HG03097 (cell line): Measurements from ENCODE around the gene DEK.
A peak's percentile ranks its signal among the peaks of the same experiment; 100 is the strongest.

Source experiments
- ATAC-seq: cut with Tn5 transposase; IDR thresholded peaks from one replicate; pipeline ENCODE4 v1.9.1; 2021; ENCODE audit not compliant: unreplicated experiment, low FRiP score

The DEK gene

DNA sequence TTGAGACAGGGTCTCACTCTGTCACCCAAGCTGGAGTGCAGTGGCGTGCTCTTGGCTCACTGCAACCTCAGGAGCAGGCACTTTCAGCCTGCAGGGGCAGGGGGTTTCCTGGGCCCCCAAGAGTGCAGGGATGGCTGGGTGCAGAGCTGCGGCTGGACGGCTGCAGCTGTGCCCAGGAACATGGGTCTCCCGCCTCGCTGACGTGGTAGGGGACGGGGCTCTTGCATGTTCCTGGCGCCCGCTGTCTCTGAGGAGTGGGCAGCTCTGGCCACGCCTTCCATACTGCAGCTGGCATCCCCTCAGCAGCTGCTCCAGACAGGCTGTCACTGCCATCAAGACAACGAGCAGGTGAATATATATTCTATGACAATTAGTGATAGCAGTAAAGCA lies 2.2 kb upstream of the DEK start:
- ATAC-seq, result no peak

DNA sequence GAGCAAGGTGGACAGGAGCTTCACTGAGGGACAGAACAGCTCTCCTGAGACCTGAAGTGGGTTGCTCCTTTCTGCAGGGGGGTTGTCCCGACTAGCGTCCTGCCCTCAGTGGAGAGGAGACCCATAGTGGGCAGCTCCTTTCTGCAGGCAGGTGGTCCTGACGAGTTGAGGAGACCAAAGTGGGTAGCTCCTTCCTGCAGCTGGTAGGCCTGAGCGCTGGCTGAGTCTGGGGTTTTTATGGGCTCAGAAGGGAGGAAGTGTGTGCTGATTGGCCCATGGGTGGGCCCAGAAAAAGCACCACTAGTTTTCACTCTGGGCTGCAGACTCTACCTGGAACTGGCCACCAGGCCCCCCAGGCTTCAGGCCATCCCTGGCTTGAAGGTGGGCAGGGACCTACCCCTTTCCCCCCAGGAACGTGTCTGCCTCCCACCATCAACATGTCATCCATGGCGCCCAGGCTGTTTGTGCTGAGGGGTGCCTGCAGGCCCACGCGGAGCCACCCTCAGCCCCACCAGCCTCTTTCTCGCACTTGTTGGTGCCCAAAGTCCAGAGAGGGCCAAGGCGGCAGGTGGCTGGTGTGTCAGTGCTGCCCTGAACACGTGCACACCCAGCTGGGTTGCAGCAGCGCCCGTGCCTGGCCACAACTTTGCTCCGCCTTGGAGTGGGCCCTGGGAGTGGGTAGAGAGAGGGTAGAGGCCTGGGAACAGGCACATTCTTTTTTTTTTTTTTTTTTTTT lies 1.6 kb upstream of the DEK start:
- ATAC-seq, result no peak

DNA sequence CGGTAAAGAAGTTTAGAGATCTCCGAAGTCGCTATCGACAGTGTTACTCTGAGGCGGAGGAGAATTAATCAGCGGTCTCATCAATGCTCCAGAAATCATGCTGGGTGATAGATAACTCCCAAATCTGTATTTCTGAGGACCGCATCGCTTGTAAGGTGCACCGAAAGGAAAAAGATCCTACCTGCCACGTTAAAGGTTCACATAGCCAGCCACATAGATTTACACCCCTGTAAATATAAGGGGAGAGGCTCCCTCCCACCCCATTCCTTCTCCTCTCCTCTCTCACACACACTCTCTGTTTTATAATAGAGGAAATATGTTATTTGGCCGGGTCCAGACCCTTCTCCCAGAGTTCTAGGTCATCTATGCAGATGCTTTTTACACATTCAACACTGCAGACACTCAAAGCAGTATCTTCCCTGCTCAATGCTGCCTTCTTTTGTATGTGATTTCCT lies 620 bp upstream of the DEK start:
- no peak for ATAC-seq

DNA sequence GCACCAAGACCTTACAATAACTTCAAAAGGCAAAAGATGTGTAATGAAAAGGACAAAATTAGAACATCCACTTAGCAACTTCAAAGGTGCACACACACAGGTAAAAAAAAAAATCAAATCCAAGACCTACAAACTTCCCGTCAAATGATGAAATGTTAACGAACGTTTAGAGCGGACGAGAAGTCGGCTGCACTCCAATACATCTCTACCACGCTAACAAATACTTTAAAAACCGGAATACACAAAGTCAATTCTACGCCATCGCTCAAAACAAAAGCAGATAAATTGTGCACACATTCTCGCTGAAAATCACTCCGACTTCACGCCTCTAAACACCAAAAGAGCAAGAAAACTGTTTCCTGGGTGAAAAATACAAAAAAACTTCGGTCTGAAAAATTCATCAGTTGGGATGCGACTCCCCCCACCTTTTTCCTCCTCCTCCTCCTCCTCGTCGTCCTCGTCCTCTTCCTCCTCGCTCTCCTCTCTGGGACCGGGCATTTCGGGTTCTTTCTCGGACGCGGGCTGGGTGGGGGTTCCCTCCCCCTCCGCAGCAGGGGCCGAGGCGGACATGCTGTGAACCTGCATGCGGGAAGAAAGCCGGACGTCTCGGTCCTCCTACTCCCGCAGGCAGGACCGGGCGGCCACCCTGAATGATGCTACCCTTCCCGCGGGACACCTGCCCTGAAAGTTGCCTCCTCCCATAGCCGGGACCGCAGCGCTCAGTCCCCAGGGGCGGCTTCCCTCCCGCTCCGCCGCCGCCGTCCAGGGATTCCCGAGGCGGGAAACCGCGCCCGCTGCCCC lies 712 bp downstream of the DEK start:
- peak; percentile 10 for ATAC-seq

DNA sequence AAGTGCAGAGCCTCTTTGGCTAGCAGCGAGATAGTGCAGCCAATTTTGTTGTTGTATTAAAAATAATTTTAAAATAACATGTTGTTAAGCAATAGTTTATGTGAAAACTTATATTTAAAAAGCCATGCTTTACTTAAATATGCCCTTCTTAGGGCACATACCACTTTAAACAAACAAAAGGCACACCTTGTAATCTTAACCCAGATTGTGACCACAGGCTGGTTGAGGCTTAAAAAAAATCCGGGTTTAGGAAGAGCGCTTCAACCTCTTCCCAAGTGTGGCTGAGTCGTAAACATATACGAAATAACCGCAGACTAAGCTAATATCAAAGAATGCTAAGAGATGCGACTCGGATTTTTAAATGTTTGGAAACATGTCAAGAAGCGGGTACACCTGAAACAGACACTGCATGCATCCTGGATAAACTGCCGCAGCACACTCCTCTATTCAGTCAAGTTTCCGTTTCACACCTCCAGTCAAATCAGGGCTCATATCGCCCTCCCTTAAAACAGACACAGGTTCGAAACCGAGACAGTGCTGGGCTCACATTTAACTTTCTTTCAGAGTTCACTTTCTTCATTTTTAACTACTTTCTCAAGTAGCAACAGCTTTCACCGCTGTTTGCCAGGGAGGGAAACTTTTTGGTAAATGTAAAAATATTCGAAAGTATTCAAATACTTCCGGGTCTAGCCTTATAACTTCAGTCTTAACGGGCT lies 1.5 kb downstream of the DEK start:
- ATAC-seq, result peak; percentile 47

DNA sequence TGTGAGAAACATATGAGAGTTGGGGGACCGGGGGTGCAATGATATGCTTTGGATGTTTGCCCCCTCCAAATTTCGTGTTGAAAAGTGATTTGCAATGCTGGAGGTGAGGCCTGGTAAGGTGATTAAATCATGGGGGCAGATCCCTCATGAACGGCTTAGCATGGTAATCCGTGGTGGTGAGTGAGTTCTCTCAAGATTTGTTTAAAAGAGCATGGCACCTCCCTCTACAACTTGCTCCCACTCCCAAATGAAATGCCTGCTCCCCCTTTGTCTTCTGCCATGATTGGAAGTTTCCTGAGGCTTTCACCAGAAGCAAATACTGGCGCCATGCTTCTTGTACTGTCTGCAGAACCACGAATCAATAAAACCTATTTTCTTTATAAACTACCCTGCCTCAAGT lies 2.5 kb downstream of the DEK start:
- no peak for ATAC-seq

DNA sequence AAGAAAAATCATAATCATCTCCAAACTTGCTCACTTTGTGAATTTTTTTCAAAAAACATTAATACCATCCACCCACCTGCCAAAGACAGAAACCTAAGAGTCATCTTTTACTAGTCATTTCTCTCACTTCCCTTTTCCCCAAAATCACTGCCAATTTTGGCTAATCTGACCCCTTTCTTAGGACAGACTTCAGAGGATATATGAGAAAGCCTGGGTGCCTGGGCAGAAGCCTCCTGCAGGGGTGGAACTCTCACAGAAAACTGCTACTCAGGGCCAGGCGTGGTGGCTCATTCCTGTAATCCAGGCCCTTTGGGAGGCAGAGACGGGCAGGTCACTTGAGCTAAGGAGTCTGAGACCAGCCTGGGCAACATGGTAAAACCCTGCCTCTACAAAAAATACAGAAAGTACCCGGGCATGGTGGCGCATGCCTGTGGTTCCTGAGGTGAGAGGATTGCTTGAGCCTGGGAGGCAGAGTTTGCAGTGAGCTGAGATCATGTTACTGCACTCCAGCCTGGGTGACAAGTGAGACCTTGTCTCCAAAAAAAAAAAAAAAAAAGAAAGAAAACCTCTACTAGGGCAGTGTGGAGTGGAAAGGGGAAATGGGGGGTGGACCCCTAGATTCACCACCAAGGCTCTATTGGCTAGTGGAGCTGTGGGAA lies 3.8 kb downstream of the DEK start:
- ATAC-seq, result peak; percentile 24

DNA sequence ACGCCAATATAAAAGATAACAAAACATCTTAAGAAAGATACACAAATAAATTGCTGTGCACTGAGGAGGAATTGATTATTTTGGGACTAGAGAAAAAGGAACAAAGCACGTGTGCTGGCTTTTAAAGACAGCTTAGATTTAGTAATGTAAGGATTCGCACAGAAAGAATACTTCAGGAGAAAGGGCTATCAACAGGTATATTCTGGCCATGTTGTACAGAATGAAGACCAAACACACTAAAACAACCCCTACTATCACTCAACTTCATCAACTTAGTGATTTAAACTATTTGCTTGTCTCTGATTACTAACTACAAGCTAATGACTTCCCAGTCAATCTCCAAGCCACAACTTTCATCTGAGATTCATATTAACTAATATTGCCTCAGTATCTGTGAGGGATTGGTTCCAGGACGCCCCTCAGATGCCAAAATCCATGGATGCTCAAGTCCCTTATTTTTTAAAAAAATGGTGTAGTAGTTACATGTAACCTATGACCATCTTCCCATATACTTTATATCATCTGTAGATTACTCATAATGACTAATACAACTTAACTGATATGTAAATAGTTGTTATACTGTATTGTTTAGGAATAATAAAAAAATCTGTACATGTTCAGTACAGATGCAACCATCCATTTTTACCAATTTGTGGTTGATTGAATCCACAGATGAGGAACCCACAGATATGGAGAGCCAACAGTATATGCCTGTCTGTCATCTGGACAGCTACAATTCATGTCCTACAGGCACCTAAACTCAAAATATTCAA lies 4.5 kb downstream of the DEK start:
- no peak for ATAC-seq

DNA sequence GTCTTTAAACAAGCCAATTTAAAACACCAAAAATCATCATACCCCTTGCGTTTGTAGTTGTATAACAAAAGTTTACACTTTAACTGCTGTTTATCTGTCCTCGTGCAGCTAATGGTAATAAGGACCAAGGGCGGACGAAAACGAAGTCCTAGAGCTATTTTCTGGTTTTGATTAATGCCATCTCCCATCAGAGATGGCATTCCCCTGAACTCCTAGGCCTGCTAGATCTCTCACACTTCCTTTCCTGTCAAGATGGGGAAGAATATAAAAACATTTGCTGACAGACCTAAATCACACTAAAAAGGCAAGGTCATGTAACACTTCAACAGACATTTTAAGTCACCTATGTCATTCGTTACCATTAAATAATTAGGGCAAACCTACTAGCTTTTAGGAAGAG lies 9.5 kb downstream of the DEK start:
- no peak for ATAC-seq

DNA sequence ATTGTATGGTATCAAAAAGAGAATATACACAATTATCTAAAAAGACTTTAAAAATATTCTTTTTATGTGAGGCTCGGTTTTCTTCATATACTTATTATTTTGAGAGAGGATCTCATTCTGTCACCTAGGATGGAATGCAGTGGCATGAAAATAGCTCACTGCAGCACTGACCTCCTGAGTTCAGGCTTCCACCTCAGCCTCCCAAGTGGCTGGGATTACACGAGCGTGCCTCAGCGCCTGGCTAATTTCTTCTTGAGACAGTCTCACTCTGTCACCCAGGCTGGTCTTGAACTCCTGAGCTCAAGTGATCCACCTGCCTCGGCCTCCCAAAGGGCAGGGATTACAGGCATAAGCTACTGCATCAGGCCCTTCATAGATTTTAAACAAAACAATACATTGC lies 10.7 kb downstream of the DEK start:
- no peak for ATAC-seq

DNA sequence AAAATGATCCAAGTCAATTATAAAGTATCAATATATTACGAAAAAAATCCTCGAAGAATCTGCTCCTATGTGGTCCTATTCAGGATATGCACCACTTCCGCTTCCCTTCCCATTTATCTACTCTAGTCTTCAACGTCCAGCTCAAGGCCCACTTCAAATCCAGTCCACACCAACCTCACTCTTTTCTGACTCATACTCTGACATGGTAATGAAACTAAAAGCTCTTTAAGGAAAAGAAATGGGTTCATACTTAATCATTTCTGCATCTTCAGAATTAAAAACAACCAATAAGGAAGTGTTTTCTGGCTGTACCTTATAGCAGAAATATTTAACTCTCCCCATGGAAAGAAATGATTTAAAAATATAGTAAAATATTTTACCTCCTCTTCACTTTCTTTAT lies 15.1 kb downstream of the DEK start:
- no peak for ATAC-seq

DNA sequence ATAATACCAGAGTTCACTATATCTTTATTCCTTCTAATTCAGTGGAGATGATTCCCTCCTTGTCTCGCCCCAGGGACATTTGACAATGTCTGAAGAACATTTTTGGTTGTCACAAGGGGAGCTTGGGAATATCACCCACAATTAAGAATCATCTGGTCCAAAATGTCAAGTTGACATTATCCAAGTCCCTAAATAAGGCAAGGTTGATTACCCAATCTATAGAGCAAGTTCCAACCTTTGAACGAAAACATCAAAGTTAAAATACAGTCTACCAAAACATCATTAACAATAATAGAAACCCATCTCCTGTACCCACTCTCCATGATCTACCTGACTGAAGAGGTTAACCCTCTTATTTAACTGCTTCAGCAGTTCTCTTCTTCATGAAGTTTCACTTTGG lies 15.6 kb downstream of the DEK start:
- no peak for ATAC-seq

DNA sequence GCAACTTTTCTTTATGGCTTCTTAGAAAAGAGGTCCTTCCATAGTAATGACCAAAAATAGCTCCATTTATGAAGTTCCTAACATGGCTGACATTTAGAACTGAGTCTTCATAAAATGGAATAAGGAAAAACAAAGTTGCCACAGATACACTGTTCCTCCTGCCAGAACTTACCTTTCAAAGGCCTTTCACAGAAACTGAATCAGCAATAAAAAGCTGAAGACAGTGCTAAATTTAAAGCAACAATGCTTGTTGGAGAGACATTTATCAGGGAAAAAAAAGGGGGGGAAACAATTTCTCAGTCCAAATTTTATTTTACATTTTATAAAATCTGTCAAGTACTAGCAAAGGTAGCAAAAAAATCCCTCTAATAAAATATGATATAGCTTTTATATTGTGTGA lies 17.3 kb downstream of the DEK start:
- ATAC-seq, result no peak

DNA sequence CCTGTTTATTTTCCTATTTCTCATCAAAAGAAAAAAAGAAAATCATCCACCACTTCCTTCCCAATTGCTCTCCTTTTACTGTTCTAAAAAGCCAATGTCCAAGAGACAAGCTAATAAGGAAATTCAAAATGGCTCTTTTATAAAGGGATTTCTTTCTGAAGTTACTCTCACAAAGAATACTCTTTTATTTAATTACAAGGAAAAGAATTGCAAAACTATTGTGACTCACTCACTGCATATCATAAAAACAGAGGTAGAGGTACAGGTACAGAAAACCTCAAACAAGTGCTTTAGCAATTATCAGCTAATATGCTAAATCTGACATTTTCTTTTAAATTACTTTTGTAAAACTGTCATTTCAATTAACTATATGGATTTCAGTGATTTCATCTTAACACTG lies 18.1 kb downstream of the DEK start:
- ATAC-seq, result no peak

DNA sequence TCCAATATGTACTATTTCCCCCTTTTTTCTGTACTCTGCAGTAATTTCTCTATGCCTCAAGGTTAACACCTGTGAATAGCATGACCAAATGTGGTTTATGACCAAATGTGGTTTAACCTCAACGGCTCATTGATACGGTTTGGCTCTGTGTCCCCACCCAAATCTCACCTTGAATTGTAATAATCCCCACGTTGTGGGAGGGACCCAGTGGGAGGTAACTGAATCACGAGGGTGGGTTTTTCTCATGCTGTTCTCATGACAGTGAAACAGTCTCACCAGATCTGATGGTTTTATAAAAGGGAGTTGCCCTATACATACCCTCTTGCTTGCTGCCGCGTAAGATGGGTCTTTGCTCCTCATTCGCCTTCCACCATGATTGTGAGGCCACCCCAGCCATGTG lies 18.7 kb downstream of the DEK start:
- ATAC-seq, result no peak

DNA sequence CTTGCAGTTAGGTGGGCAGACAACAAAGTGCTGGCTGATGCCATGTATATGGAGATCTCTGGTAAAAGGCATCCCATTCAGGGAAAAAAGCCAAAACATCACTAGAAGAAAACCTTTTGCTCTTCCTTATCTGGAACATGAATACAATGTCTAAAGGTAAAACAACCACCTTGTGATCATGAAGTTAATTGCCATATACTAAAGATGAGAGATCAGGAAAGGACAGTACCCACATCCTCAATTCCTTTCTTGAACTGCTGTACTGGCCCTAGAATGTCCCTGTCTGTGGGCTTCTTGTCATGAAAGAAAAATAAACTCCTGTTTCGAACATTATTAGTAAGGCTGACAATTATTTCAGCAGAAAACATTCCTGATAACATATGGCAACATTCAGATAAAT lies 19.3 kb downstream of the DEK start:
- ATAC-seq, result no peak

DNA sequence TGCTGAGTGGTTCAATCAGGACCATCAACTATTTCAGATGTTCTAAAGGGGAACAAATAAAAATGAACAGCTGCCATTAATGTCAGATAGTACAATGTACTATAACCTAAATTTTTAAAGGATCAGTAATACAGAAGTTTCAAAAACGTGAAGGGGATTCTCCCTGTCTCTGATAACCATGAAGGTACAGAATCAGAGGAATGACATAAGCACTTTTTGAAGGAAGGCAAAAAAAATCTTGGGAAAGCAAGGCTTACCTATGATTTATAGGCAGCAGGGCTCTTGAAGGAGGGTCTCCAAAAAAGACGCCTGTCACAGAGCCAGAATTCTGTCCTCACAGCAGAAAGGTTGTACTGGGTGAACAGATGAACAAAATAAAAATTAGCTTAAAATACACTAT lies 20.1 kb downstream of the DEK start:
- no peak for ATAC-seq

DNA sequence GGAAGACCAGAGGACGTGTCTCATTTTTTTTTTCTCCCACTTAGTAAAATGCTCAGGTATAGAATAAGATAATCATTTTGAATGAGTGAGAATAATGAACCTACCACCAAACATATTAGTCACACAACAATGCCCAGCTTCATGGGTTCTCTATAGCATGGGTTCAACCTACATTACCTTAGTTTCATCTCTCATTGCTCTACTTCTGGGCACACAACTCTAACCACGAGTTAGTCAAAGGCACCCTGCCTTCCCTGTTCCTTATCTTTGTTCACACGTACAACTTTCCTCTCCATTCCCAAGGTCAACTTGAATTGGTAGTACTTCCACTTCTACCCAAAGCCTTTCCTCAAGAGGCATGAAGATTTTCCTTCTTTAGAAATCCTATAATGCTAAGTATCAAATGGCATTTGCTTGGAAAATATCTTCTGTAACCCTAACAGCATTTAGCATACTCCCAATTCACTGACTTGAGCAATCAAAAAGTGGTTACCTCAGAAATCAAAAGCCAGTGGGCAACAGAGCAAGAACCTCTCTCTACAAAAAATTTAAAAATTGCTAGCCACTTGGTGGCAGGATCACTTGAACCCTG lies 20.9 kb downstream of the DEK start:
- no peak for ATAC-seq

DNA sequence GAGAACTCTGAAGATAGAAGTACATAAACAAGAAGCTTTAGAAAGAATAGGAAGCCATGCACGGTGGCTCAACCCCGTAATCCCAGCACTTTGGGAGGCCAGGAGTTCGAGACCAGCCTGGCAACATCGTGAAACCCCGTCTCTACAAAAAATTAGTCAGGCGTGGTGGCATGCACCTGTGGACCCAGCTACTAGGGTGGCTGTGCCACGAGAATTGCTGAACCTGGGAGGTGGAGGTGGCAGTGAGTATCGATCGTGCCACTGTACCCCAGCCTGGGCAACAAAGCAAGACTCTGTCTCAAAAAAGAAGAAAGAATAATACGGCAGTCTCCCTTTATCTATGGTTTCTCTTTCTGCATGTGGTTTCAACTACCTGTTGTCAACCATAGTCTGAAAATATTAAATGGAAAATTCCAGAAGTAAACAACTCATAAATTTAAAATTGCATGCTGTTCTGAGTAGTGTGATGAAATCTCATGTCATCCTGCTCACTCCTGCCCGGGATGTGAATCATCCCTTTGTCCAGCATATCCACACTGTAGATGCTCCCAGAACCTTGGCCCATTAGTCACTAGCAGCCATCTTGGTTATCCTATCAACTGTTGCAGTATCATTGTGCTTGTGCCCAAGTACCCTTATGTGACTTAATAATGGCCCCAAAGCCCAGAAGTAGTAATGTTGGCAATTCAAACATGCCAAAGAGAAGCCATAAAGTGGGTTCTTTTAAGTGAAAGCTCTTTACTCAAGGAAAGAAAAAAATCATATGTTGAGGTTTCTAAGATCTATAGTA lies 22.1 kb downstream of the DEK start:
- ATAC-seq, result no peak
